GM12878 (cell line): ENCODE measurements around the gene ANKRD6. TPM values are rescaled to one million over a fixed set of nuclear protein-coding genes. Genes with fewer than 3 reads are reported as not detected.

Experiments used
- BCL11A ChIP-seq: IDR thresholded peaks from 2 replicates; pipeline ENCODE4 v1.6.1; 2011; ENCODE audit warnings: low read depth, low read length
- ETV6 ChIP-seq, 2 experiments: fragments of 450-650 bp in 1 of 2; IDR thresholded peaks in 1 of 2; conservative IDR thresholded peaks in 1 of 2; 2 replicates each; pipeline ENCODE4 v1.6.1; 2014; ENCODE audit warnings: antibody characterized with exemption in 1 of 2, borderline replicate concordance in 1 of 2, low read depth in 1 of 2, mild to moderate bottlenecking in 1 of 2, moderate library complexity in 1 of 2
- FOS ChIP-seq: IDR thresholded peaks from 3 replicates; pipeline ENCODE4 v1.6.1; 2011; ENCODE audit warnings: borderline replicate concordance; ENCODE audit not compliant: insufficient read length; ENCODE audit errors: extremely low read depth
- KLF5 ChIP-seq: fragments of 450-650 bp; IDR thresholded peaks from 2 replicates; pipeline ENCODE4 v1.6.1; 2014; ENCODE audit warnings: mild to moderate bottlenecking; ENCODE audit not compliant: partially characterized antibody
- MYC ChIP-seq: IDR thresholded peaks from 2 replicates; pipeline ENCODE4 v1.6.1; 2011; ENCODE audit warnings: mild to moderate bottlenecking, low read length, moderate library complexity, inconsistent platforms; ENCODE audit not compliant: insufficient read depth, insufficient replicate concordance, insufficient read length, severe bottlenecking
- NFIC ChIP-seq: IDR thresholded peaks from 2 replicates; pipeline ENCODE4 v1.6.1; 2012; ENCODE audit warnings: low read depth, mild to moderate bottlenecking, inconsistent platforms, low read length, moderate library complexity
- RELB ChIP-seq: fragments of 450-650 bp; IDR thresholded peaks from 2 replicates; pipeline ENCODE4 v1.6.1; 2017; ENCODE audit warnings: low read depth, mild to moderate bottlenecking, moderate library complexity
- RFX5 ChIP-seq: IDR thresholded peaks from 2 replicates; pipeline ENCODE4 v1.6.1; 2011; ENCODE audit warnings: low read depth, low read length, improper control_type of control experiment
- RUNX3 ChIP-seq: IDR thresholded peaks from 2 replicates; pipeline ENCODE4 v1.6.1; 2012; ENCODE audit warnings: low read length, inconsistent platforms
- TCF12 ChIP-seq: IDR thresholded peaks from 2 replicates; pipeline ENCODE4 v1.6.1; 2011; ENCODE audit warnings: low read depth, mild to moderate bottlenecking, low read length
- ZBTB40 ChIP-seq: fragments of 450-650 bp; IDR thresholded peaks from 2 replicates; pipeline ENCODE4 v1.6.1; 2016; ENCODE audit warnings: mild to moderate bottlenecking, moderate library complexity, borderline replicate concordance
- ZNF24 ChIP-seq: fragments of 450-650 bp; IDR thresholded peaks from 2 replicates; pipeline ENCODE4 v1.6.1; 2017; ENCODE audit warnings: antibody characterized with exemption, mild to moderate bottlenecking
- polyA plus RNA-seq, 11 experiments: library from polyadenylated mRNA; depleted of rRNA in 4 of 11; unstranded in 6 of 11; stranded (reverse) in 5 of 11; fragments of >200 nt; fragmentation: Nextera tagmentation in 4 of 11; fragmentation: Illumina TruSeq in 1 of 11; extraction: Ambion mirVana in 4 of 11; extraction: Trizol in 1 of 11; gene quantifications; 1 replicate in 1 of 11; 2 replicates in 10 of 11; pipeline versions ENCODE4 v1.2.1 to v1.2.3, GENCODE V29; 2011 to 2016; ENCODE audit warnings: inconsistent platforms in 2 of 11, missing spikeins in 2 of 11, low read depth in 1 of 11
- total RNA-seq, 4 experiments: library from RNA; depleted of rRNA in 3 of 4; stranded (reverse); fragments of >200 nt in 3 of 4; fragmentation: Illumina TruSeq in 1 of 4; extraction: Trizol in 1 of 4; gene quantifications; 2 replicates each; pipeline versions ENCODE4 v1.2.1 to v1.2.3, GENCODE V29; 2013 to 2021
- TF ChIP-seq, protein P1 (sequence below): fragments of 450-650 bp; formaldehyde crosslinking; IDR thresholded peaks from 2 replicates; pipeline ENCODE4 v1.5.0; 2022; ENCODE audit warnings: mild to moderate bottlenecking, missing genetic modification characterization
- TF ChIP-seq, protein P2 (sequence below): IDR thresholded peaks from 2 replicates; pipeline ENCODE4 v1.6.1; 2012; ENCODE audit warnings: improper control_type of control experiment, low read depth, low read length; ENCODE audit not compliant: insufficient replicate concordance

Gene ANKRD6
- total and polyA plus RNA-seq, 10 of the 15 experiments (the other 5 are each of a cell fraction or from before 2014, with no cell fraction given), result 0.03 to 0.90 (median 0.38) TPM

- TF ChIP-seq NFIC (peak; percentile 96), KLF5 (peak; percentile 71), ZNF24 (peak; percentile 77; the same call in 1 of the 2 replicates), ETV6 (conservative IDR thresholded peaks at IDR 0.05 in 1 of 2, IDR thresholded peaks at IDR 0.05 in 1 of 2; ENCODE audit: borderline replicate concordance in 1 of 2, low read depth in 1 of 2) (peak in 1 of 2 experiments; percentile 75; a peak in 1 of 4 replicates), FOS (no peak), ZBTB40 (no peak), RFX5 (no peak), MYC (no peak), BCL11A (peak; percentile 100), TCF12 (peak; percentile 84), RUNX3 (peak; percentile 99), RELB (peak; percentile 97)
- TF ChIP-seq, protein P1, sequence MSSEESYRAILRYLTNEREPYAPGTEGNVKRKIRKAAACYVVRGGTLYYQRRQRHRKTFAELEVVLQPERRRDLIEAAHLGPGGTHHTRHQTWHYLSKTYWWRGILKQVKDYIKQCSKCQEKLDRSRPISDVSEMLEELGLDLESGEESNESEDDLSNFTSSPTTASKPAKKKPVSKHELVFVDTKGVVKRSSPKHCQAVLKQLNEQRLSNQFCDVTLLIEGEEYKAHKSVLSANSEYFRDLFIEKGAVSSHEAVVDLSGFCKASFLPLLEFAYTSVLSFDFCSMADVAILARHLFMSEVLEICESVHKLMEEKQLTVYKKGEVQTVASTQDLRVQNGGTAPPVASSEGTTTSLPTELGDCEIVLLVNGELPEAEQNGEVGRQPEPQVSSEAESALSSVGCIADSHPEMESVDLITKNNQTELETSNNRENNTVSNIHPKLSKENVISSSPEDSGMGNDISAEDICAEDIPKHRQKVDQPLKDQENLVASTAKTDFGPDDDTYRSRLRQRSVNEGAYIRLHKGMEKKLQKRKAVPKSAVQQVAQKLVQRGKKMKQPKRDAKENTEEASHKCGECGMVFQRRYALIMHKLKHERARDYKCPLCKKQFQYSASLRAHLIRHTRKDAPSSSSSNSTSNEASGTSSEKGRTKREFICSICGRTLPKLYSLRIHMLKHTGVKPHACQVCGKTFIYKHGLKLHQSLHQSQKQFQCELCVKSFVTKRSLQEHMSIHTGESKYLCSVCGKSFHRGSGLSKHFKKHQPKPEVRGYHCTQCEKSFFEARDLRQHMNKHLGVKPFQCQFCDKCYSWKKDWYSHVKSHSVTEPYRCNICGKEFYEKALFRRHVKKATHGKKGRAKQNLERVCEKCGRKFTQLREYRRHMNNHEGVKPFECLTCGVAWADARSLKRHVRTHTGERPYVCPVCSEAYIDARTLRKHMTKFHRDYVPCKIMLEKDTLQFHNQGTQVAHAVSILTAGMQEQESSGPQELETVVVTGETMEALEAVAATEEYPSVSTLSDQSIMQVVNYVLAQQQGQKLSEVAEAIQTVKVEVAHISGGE (CRISPR knock-in tag), result no peak
- TF ChIP-seq, protein P2, sequence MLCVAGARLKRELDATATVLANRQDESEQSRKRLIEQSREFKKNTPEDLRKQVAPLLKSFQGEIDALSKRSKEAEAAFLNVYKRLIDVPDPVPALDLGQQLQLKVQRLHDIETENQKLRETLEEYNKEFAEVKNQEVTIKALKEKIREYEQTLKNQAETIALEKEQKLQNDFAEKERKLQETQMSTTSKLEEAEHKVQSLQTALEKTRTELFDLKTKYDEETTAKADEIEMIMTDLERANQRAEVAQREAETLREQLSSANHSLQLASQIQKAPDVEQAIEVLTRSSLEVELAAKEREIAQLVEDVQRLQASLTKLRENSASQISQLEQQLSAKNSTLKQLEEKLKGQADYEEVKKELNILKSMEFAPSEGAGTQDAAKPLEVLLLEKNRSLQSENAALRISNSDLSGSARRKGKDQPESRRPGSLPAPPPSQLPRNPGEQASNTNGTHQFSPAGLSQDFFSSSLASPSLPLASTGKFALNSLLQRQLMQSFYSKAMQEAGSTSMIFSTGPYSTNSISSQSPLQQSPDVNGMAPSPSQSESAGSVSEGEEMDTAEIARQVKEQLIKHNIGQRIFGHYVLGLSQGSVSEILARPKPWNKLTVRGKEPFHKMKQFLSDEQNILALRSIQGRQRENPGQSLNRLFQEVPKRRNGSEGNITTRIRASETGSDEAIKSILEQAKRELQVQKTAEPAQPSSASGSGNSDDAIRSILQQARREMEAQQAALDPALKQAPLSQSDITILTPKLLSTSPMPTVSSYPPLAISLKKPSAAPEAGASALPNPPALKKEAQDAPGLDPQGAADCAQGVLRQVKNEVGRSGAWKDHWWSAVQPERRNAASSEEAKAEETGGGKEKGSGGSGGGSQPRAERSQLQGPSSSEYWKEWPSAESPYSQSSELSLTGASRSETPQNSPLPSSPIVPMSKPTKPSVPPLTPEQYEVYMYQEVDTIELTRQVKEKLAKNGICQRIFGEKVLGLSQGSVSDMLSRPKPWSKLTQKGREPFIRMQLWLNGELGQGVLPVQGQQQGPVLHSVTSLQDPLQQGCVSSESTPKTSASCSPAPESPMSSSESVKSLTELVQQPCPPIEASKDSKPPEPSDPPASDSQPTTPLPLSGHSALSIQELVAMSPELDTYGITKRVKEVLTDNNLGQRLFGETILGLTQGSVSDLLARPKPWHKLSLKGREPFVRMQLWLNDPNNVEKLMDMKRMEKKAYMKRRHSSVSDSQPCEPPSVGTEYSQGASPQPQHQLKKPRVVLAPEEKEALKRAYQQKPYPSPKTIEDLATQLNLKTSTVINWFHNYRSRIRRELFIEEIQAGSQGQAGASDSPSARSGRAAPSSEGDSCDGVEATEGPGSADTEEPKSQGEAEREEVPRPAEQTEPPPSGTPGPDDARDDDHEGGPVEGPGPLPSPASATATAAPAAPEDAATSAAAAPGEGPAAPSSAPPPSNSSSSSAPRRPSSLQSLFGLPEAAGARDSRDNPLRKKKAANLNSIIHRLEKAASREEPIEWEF, result peak; percentile 72
Measured at GRCh38 chr6:89387516-89388201, 45.3 kb upstream of the ANKRD6 start (continued).
